Activated naive CD4-positive, alpha-beta T cell treated with anti-CD3 and anti-CD28 coated beads for 36 hours (primary cell): Measurements from ENCODE around the gene ITPR2. TPM values are rescaled to one million over a fixed set of nuclear protein-coding genes. Genes with fewer than 3 reads are reported as not detected.

ENCODE experiments used
- CTCF ChIA-PET: fragments of 350-600 bp; sonication (Branson Sonifier 250); formaldehyde crosslinking; loops from one replicate; lab custom pipeline; 2021; ENCODE audit warnings: antibody characterized with exemption; lab: Charles Lee
- DNase-seq: peaks from one replicate; pipeline ENCODE4 v3.0.0-alpha.2; 2020
- H3K27ac Mint-ChIP-seq: one replicate; pipeline ENCODE4 v1.8.0; 2021; ENCODE audit warnings: mild to moderate bottlenecking, mixed read lengths
- H3K27me3 Mint-ChIP-seq: one replicate; pipeline ENCODE4 v1.8.0; 2021; ENCODE audit warnings: low read depth, mixed read lengths
- H3K36me3 Mint-ChIP-seq: one replicate; pipeline ENCODE4 v1.8.0; 2021; ENCODE audit warnings: low read depth, mixed read lengths
- H3K4me1 Mint-ChIP-seq: one replicate; pipeline ENCODE4 v1.8.0; 2021; ENCODE audit warnings: low read depth, mixed read lengths
- H3K4me3 Mint-ChIP-seq: one replicate; pipeline ENCODE4 v1.8.0; 2021; ENCODE audit warnings: mild to moderate bottlenecking, moderate library complexity, mixed read lengths
- H3K9me3 Mint-ChIP-seq: one replicate; pipeline ENCODE4 v1.8.0; 2021; ENCODE audit warnings: mixed read lengths
- intact Hi-C: fragments of 100-400 bp; cut with micrococcal nuclease; formaldehyde crosslinking; loops from one replicate; pipeline ENCODE4 v1.15.1; 2023
- total RNA-seq, 2 experiments: library from RNA; stranded (reverse); gene quantifications; one replicate each; pipeline ENCODE4 v1.2.3, GENCODE V29; 2021

ITPR2 gene
- total RNA-seq, 2 experiments from 2014 or later, result 24.4 to 24.5 TPM

DNA sequence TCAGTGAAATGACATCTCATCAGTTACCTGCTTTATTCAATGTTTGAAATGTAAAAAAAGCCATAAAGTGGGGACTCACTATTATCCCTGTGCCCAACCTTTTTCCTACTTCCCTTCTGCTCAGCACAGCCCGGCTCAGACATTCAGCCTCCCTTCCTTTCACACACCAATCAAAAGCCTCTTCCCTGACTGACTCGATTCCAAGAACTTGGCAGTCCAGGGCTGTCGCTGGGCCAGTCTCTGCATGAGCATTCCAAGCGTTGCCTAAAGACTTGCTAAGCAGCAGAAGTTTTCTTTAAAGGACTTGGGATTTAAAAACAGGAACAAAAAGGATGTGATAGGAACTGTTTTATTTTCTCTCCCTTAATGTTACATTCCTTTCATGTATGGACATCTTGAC lies 22.7 kb downstream of the ITPR2 start:
- H3K9me3 Mint-ChIP-seq, result no peaks in the 10 kb centered on the region
- no peak overlapping the region for H3K27ac Mint-ChIP-seq
- H3K4me1 Mint-ChIP-seq, result peaks cover 34% of the 10 kb centered on the region
- H3K4me3 Mint-ChIP-seq, result no peak overlapping the region
- H3K27me3 Mint-ChIP-seq, result no peaks in the 10 kb centered on the region
- H3K36me3 Mint-ChIP-seq, result peaks cover 6% of the 10 kb centered on the region
- no peak for DNase-seq
- intact Hi-C loops, result no loop called here
- CTCF ChIA-PET, result interaction anchor here (0.7 kb wide), 1 partner anchor 12 kb away, joined by 3 read pairs; no protein-coding TSS in a partner anchor

DNA sequence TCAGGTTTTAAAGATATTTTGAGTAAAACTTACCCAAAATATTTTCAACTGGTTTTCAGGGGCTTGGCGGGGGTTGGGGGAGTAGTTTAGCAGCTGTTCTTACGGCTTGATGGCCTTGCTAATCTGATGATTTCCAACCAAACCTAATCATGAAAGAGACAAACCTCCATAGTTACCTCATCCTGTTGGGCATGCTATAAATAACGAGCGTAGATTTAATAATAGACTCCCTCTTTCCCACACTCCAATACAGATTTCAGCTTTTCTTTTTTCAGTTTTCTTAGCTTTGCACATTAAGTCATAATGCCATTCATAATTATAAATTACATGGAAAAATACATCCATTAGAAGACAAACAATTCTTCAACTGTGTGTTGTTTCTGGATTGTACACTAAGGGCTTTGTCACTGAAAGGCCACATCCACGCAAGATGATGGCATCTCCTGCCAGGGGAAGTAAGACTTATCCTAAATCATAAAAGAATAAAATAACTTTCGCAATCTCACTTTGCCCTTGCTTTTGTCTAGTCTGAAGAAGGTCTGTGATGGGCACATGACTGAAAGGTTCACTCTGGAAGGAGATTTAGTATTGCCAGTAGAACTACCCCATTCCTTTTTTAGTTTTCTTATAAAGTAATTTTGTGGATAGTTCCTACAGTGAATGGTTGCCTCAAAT lies 23.2 kb downstream of the ITPR2 start:
- Mint-ChIP-seq H3K36me3 (peaks cover 6% of the 10 kb centered on the region), H3K27me3 (no peaks in the 10 kb centered on the region), H3K4me3 (no peak overlapping the region), H3K4me1 (peaks cover 35% of the 10 kb centered on the region), H3K27ac (no peak overlapping the region), H3K9me3 (no peaks in the 10 kb centered on the region)
- DNase-seq, result no peak
- CTCF ChIA-PET, result interaction anchor here (0.7 to 1.3 kb wide), 2 partner anchors 11 to 13 kb away, joined by 3 read pairs; no protein-coding TSS in a partner anchor
- intact Hi-C loops, result no loop called here

DNA sequence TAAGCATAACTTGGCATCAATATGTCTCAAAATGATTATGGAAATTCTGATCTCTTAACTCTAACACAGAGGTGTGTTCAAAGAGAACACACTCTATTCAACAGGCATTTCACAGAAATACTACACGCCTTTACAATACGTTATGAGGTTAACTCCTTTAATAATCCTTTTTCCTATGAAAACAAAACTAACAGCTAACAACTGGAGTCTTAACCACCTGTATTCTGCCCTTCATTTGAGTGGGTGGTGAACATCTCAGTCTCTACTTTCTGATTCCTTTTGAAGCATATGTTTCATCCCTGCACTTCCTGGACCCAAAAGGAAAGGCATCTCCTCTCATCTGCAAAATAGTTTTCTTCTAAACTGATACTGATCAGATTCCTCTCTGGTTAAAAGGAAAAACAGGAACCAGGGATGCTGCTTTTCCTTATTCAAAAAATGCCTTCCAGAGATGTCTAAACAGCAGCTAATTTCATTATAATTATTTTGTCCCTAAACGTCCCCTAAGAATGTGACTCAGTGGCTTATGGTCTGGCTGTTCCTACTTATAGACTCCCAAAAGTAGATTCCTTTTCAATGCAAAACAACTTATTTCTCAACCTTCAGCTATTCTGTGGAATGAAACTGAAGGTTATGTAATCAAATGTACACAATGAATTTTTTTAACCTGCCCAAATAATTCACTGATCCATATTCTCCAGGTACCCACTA lies 24.1 kb downstream of the ITPR2 start:
- Mint-ChIP-seq H3K36me3 (peaks cover 5% of the 10 kb centered on the region), H3K27ac (peak overlapping the region; percentile 58), H3K9me3 (no peaks in the 10 kb centered on the region), H3K4me3 (no peak overlapping the region), H3K4me1 (peaks cover 41% of the 10 kb centered on the region), H3K27me3 (no peaks in the 10 kb centered on the region)
- intact Hi-C loops, result loop anchor here (1.0 kb wide), 1 partner anchor 60 kb away; no protein-coding TSS in a partner anchor
- DNase-seq, result no peak
- CTCF ChIA-PET, result interaction anchor here (0.6 to 1.3 kb wide), 5 partner anchors 9 to 80 kb away, joined by 3 to 4 read pairs (median 3); no protein-coding TSS in a partner anchor

DNA sequence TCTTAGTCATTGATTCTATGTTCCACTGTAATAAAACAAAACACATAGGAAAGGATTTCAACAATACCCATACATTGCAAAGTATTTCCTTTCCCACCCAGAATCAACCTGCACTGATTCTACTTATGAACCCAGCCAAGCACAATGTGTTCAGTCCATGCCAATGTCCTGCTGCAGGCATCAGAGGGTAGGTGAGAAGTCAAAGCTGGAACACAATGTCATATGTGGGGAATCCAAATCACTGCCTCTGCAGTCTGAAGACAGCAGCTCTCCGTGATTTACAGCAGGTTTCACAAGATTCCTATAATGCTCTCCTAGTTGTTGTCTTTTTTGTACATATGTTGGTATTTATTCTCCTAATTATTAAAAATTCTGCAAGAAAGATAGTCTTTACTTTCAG lies 25.7 kb downstream of the ITPR2 start:
- intact Hi-C loops, result no loop called here
- Mint-ChIP-seq H3K4me3 (no peak overlapping the region), H3K27me3 (no peaks in the 10 kb centered on the region), H3K36me3 (peaks cover 3% of the 10 kb centered on the region), H3K4me1 (peaks cover 48% of the 10 kb centered on the region), H3K9me3 (no peaks in the 10 kb centered on the region), H3K27ac (no peak overlapping the region)
- CTCF ChIA-PET, result no interaction called here
- no peak for DNase-seq

DNA sequence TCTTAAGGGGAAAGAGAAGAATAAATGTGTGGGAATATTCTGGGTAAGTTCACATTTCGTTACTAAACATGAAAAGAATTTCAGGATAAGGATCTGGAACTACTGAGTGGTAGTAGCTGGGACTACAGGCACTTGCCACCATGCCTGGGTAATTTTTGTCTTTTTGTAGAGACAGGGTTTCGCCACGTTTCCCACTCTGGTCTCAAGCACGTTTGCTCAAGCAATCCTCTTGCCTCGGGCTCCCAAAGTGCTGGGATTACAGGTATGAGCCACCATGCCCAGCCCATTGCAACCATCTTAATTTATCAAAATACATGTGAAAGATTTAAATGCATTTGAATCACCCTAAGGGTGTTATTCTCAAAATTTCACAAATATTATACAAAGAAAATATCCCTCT lies 26.4 kb downstream of the ITPR2 start:
- intact Hi-C loops, result no loop called here
- CTCF ChIA-PET, result no interaction called here
- H3K36me3 Mint-ChIP-seq, result peaks cover 2% of the 10 kb centered on the region
- H3K27me3 Mint-ChIP-seq, result no peaks in the 10 kb centered on the region
- no peak overlapping the region for H3K4me3 Mint-ChIP-seq
- peaks cover 48% of the 10 kb centered on the region for H3K4me1 Mint-ChIP-seq
- no peak overlapping the region for H3K27ac Mint-ChIP-seq
- DNase-seq, result no peak
- no peaks in the 10 kb centered on the region for H3K9me3 Mint-ChIP-seq

DNA sequence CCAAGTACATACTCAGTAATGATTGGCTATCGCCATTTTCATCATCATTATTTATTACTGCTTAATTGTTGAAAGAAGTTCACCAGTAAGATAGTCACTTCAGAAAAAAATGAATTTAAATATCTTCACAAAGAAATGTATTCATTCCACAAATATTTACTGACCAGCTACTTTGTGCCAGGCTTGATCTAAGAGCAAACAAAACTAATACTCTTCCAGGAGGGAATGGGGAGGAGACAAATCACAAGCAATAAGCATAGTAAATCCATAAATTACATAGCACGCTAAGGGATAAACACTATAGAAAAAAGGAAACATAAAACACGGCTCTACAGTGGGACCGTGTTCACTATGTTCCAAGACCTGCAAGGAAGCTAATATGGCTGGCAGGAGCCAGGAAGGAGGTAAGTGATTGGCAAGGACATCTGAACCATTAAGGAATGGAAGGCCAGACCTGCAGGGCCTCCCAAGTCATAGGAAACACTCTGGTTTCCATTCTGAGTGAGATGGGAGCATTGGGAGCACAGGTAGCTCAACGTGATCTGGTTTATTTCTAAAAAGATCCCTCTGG lies 27.5 kb downstream of the ITPR2 start:
- Mint-ChIP-seq H3K27me3 (no peaks in the 10 kb centered on the region), H3K4me3 (no peak overlapping the region), H3K36me3 (peaks cover 2% of the 10 kb centered on the region), H3K27ac (peak overlapping the region; percentile 22), H3K9me3 (no peaks in the 10 kb centered on the region), H3K4me1 (peaks cover 46% of the 10 kb centered on the region)
- CTCF ChIA-PET, result interaction anchor here (1.1 kb wide), 1 partner anchor 12 kb away, joined by 3 read pairs; no protein-coding TSS in a partner anchor
- intact Hi-C loops, result no loop called here
- DNase-seq, result no peak

DNA sequence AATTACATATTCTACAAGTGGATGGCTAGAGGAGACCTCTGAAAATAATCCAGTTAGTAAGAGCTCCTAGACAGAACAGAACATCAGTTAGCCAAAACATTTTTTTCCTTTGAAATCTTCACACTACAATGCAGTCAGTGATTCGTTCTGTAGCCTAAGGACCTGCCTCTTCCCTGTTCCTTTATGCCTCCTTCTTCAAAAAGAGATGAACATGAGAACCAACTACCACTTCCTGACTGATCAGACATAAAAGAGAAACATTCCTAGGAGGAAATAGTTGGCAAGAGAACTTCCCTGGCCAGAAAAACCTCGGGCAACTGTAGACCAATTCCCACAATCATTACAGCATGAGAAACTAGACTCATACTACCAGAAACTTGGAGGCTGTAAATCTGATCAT lies 29.4 kb downstream of the ITPR2 start:
- Mint-ChIP-seq H3K36me3 (peaks cover 2% of the 10 kb centered on the region), H3K27me3 (no peaks in the 10 kb centered on the region), H3K4me3 (no peak overlapping the region), H3K9me3 (no peaks in the 10 kb centered on the region), H3K4me1 (peaks cover 39% of the 10 kb centered on the region), H3K27ac (no peak overlapping the region)
- intact Hi-C loops, result no loop called here
- no peak for DNase-seq
- CTCF ChIA-PET, result interaction anchor here (1.5 kb wide), 1 partner anchor 15 kb away, joined by 3 read pairs; no protein-coding TSS in a partner anchor

DNA sequence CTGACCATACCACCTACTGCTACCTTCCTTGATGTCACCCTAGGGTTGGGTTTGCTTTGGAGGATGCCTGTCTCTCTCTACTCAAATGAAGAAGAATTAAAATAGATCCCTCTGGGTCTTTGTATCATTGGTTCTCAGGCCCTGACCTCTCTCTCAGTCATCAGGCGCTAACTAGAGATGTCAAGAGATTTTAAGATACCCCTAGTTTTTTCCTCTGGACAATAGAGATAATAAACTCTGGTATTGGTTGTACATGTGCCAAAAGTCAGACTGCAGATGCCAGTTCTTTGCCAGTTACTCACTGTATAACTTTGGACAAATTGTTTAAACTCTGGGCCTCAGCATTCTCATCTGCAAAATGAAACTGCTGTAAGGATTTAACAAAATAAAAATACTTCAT lies 31.5 kb downstream of the ITPR2 start:
- intact Hi-C loops, result no loop called here

DNA sequence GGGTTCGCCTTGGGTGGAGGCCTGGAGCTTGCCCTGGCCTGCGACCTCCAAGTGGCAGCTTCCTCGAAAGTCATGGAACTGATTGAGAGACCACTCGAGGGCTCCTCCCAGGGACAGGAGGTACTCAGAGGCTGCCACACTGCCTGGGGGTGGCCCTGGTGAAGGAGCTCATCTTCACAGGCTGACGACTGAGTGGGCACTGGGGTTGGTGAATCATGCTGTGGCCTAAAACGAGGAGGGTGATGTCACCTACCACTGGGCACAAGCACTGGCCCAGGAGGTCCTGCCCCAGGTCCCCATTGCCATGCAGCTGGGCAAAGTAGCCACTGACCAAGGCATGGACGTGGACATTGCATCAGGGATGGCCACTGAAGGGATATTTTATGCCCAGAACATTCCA lies 32.1 kb downstream of the ITPR2 start:
- DNase-seq, result no peak
- no peak overlapping the region for H3K4me3 Mint-ChIP-seq
- no peaks in the 10 kb centered on the region for H3K27me3 Mint-ChIP-seq
- H3K27ac Mint-ChIP-seq, result no peak overlapping the region
- intact Hi-C loops, result no loop called here
- H3K36me3 Mint-ChIP-seq, result peaks cover 3% of the 10 kb centered on the region
- CTCF ChIA-PET, result no interaction called here
- peaks cover 30% of the 10 kb centered on the region for H3K4me1 Mint-ChIP-seq
- H3K9me3 Mint-ChIP-seq, result no peaks in the 10 kb centered on the region

More for the DNA sequence above, 31.5 kb downstream of the ITPR2 start:
- no peak overlapping the region for H3K27ac Mint-ChIP-seq
- H3K9me3 Mint-ChIP-seq, result no peaks in the 10 kb centered on the region
- H3K4me3 Mint-ChIP-seq, result no peak overlapping the region
- CTCF ChIA-PET, result interaction anchor here (1.1 kb wide), 1 partner anchor 31 kb away, joined by 5 read pairs; no protein-coding TSS in a partner anchor
- H3K27me3 Mint-ChIP-seq, result no peaks in the 10 kb centered on the region
- H3K36me3 Mint-ChIP-seq, result peaks cover 4% of the 10 kb centered on the region
- H3K4me1 Mint-ChIP-seq, result peaks cover 32% of the 10 kb centered on the region
- no peak for DNase-seq

DNA sequence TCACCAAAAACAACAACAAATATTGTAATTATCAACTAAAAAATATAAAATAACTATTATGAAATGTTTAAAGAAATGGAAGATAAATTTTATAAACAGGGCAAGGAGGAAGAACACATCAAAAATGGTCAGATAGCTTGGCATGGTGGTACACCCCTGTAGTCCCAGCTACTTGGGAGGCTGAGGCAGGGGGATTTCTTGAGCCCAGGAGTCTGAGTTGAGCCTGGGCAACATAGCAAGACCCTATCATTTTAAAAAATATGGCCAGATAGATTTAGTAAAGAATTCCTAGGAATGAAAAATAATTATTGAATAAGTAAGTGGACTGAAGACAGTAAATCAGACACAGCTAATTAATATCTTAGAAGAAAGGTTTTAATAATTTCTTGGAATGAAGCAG lies 32.6 kb downstream of the ITPR2 start:
- no peak for DNase-seq
- Mint-ChIP-seq H3K27me3 (no peaks in the 10 kb centered on the region), H3K36me3 (peaks cover 2% of the 10 kb centered on the region), H3K4me3 (no peak overlapping the region), H3K9me3 (no peaks in the 10 kb centered on the region), H3K27ac (no peak overlapping the region), H3K4me1 (peaks cover 27% of the 10 kb centered on the region)
- CTCF ChIA-PET, result interaction anchor here (0.6 to 1.1 kb wide), 2 partner anchors 9 to 506 kb away, joined by 3 to 5 read pairs; no protein-coding TSS in a partner anchor
- intact Hi-C loops, result no loop called here

DNA sequence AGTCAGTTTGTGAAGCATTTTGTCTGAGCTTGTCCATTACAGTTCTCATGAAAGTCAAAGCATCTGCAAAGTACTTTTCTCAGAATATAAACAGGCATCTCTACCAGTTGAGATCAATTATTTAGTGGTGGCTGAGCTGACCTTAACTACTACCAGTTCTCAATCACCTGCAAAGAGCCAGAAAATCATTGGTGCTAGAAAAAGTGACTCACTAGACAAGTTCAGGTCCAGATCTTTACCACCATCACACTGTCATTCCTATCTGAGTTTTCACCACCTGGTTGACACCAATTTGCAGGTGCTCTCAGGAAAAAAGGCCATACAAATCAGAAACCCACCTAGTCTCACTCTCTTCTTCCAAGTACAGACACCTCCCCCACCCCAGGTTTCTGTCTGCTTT lies 33.3 kb downstream of the ITPR2 start:
- intact Hi-C loops, result no loop called here
- CTCF ChIA-PET, result interaction anchor here (1.1 kb wide), 1 partner anchor 9 kb away, joined by 3 read pairs; no protein-coding TSS in a partner anchor
- Mint-ChIP-seq H3K27ac (no peak overlapping the region), H3K4me1 (peaks cover 26% of the 10 kb centered on the region), H3K4me3 (no peak overlapping the region), H3K36me3 (peaks cover 2% of the 10 kb centered on the region), H3K27me3 (no peaks in the 10 kb centered on the region), H3K9me3 (no peaks in the 10 kb centered on the region)
- no peak for DNase-seq

DNA sequence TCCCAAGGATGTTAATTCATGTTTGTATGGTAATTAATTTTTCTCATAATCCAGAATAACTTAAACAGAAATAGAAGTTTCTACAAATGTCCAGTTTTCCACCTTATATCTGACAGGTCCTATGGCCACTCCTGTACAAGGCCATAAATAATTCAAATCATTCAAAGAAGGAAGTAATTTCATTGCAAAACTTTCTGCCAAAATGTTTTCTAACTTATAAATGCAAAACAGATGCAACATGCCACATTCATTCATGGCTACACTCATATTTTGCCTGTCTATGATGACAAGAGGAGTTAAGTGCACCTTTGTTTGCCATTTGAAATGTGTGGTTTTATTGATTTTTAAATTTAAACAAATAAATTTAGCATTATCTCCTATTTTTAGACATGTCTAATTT lies 34.4 kb downstream of the ITPR2 start:
- H3K27ac Mint-ChIP-seq, result no peak overlapping the region
- H3K4me3 Mint-ChIP-seq, result no peak overlapping the region

More for the DNA sequence above, 34.4 kb downstream of the ITPR2 start:
- Mint-ChIP-seq H3K4me1 (peaks cover 18% of the 10 kb centered on the region), H3K36me3 (peaks cover 2% of the 10 kb centered on the region), H3K9me3 (no peaks in the 10 kb centered on the region), H3K27me3 (no peaks in the 10 kb centered on the region)
- DNase-seq, result no peak
- CTCF ChIA-PET, result interaction anchor here (1.0 kb wide), 1 partner anchor 10 kb away, joined by 3 read pairs; no protein-coding TSS in a partner anchor
- intact Hi-C loops, result no loop called here
